Osteoblast (primary cell): ENCODE measurements around the gene RASSF5. TPM values are rescaled to one million over a fixed set of nuclear protein-coding genes. Genes with fewer than 3 reads are reported as not detected.

ENCODE experiments used
- DNase-seq: peaks from one replicate; pipeline ENCODE4 v3.0.0; 2011; ENCODE audit warnings: low spot score, mixed read lengths; ENCODE audit not compliant: insufficient read length; ENCODE audit errors: missing footprints
- H2AFZ ChIP-seq: 2 replicates; pipeline ENCODE4 v1.6.0; 2011; ENCODE audit warnings: mild to moderate bottlenecking, low read length
- H3K27ac ChIP-seq: 2 replicates; pipeline ENCODE4 v1.5.1; 2011; ENCODE audit warnings: mild to moderate bottlenecking, low read depth, low read length, moderate library complexity
- H3K27me3 ChIP-seq: 2 replicates; pipeline ENCODE4 v1.6.0; 2012; ENCODE audit warnings: mild to moderate bottlenecking, control low read depth, inconsistent platforms, low read length, moderate library complexity; ENCODE audit not compliant: insufficient read depth
- H3K36me3 ChIP-seq: 2 replicates; pipeline ENCODE4 v1.5.1; 2011; ENCODE audit warnings: mild to moderate bottlenecking, low read length, control low read depth, moderate library complexity; ENCODE audit not compliant: insufficient read depth
- H3K4me1 ChIP-seq: 2 replicates; pipeline ENCODE4 v1.5.1; 2011; ENCODE audit warnings: mild to moderate bottlenecking, low read length, control low read depth, moderate library complexity; ENCODE audit not compliant: insufficient read depth
- H3K4me2 ChIP-seq: 2 replicates; pipeline ENCODE4 v1.6.0; 2011; ENCODE audit warnings: mild to moderate bottlenecking, low read length; ENCODE audit not compliant: insufficient read depth
- H3K4me3 ChIP-seq: fragments of 200-600 bp; sonication (generic); 3 replicates; pipeline ENCODE4 v1.5.1; 2012; ENCODE audit warnings: mild to moderate bottlenecking, low read length, inconsistent platforms; ENCODE audit not compliant: insufficient read depth
- H3K79me2 ChIP-seq: 2 replicates; pipeline ENCODE4 v1.6.0; 2012; ENCODE audit warnings: mild to moderate bottlenecking, low read length, control low read depth, inconsistent platforms; ENCODE audit not compliant: insufficient read depth
- H3K9me3 ChIP-seq: 2 replicates; pipeline ENCODE4 v1.5.1; 2011; ENCODE audit warnings: low read depth, low read length, control low read depth
- H4K20me1 ChIP-seq: 2 replicates; pipeline ENCODE4 v1.6.0; 2012; ENCODE audit warnings: mild to moderate bottlenecking, low read length, control low read depth; ENCODE audit not compliant: insufficient read depth
- total RNA-seq: library from RNA; depleted of rRNA; stranded (reverse); fragments of >200 nt; gene quantifications from 2 replicates; pipeline ENCODE4 v1.2.3, GENCODE V29; 2012
- TF ChIP-seq, protein P1 (sequence below): IDR thresholded peaks from 2 replicates; pipeline ENCODE4 v1.5.1; 2011; ENCODE audit warnings: mild to moderate bottlenecking, low read depth, low read length, moderate library complexity; ENCODE audit errors: extremely low read depth

Gene RASSF5
- total RNA-seq, 1 donor, result 0.72 TPM

DNA sequence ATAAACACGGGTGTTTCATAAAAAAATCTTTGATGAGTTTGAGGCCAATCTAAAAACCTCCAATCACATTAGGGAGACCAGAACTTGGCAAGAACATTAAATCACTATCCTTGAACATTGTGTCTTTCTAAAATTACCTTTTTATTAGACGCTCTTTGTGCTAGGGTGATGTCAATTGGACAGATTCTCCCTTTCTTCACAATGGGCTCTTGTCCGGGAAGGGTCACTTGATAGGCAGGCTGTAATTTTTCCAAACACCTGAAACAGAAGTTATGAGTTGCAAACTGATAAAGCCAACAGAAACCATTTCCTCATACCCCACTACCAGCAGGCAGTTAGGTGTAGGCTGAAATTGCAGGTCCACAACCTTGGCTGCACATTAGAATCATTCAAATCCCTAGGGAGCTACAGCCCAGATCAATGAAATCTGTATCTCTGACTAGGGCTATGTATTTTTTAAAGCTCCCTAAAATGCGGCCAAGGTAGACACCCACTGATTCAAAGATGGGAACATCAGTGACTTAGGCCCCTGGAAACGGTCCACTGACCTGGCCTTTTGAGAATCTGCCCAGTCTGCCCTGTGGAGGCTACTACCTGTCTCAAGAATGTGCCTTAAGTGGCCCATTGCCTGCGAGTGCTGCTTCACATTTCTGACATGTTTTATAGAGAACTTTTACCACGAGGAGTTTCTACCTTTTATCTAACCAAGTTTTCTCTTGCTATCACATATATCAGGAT, 88.4 kb downstream of the RASSF5 start:
- TF ChIP-seq, protein P1, sequence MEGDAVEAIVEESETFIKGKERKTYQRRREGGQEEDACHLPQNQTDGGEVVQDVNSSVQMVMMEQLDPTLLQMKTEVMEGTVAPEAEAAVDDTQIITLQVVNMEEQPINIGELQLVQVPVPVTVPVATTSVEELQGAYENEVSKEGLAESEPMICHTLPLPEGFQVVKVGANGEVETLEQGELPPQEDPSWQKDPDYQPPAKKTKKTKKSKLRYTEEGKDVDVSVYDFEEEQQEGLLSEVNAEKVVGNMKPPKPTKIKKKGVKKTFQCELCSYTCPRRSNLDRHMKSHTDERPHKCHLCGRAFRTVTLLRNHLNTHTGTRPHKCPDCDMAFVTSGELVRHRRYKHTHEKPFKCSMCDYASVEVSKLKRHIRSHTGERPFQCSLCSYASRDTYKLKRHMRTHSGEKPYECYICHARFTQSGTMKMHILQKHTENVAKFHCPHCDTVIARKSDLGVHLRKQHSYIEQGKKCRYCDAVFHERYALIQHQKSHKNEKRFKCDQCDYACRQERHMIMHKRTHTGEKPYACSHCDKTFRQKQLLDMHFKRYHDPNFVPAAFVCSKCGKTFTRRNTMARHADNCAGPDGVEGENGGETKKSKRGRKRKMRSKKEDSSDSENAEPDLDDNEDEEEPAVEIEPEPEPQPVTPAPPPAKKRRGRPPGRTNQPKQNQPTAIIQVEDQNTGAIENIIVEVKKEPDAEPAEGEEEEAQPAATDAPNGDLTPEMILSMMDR, result no peak
- H3K27ac ChIP-seq, result no peak overlapping the region

DNA sequence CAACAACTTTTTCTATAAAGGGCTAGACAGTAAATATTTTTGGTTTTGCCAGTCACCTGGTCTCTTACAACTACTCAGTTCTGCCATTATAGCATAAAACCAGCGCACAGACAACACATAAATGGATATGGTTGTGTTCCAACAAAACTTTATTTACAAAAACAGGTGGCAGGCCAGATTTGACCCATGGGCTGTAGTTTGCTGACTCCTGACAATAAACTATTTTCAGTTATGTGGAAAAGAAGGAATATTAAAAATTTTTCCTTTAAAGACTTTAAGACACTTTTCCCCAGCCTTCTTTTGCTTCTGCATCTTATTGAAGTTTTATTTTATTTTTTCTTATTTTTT, 89.0 kb downstream of the RASSF5 start:
- Histone ChIP-seq H3K9me3 (no peaks in the 10 kb centered on the region), H2AFZ (no peak overlapping the region), H3K27me3 (no peaks in the 10 kb centered on the region), H3K27ac (no peak overlapping the region), H3K79me2 (no peaks in the 10 kb centered on the region), H3K4me1 (peaks cover 5% of the 10 kb centered on the region), H3K36me3 (peaks cover 58% of the 10 kb centered on the region), H3K4me2 (no peak overlapping the region), H3K4me3 (no peak overlapping the region), H4K20me1 (no peaks in the 10 kb centered on the region)
- TF ChIP-seq, protein P1, result no peak
- DNase-seq, result no peak

More for the DNA sequence above, 88.4 kb downstream of the RASSF5 start:
- Histone ChIP-seq H3K9me3 (no peaks in the 10 kb centered on the region), H4K20me1 (no peaks in the 10 kb centered on the region), H3K4me3 (no peak overlapping the region), H3K36me3 (peaks cover 64% of the 10 kb centered on the region), H2AFZ (no peak overlapping the region), H3K4me1 (peaks cover 11% of the 10 kb centered on the region), H3K4me2 (no peak overlapping the region), H3K27me3 (no peaks in the 10 kb centered on the region), H3K79me2 (no peaks in the 10 kb centered on the region)
- no peak for DNase-seq

DNA sequence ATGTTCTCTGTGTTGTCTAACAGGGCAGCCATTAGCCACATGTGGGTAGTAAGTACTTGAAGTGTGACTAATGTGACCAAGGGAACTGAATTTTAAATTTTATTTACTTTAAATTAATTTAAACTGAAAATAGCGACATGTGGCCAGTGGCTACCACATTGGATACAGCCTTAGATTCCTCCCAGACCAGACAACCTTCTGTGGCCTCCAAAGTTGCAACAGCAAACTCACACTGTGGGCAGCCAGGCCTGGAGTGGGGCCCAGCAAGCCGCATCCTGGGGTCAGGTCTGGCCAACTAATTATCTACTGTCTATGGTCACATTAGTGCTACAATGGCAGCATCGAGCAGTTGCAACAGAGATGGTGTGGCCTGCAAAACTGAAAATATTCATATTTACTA, 93.2 kb downstream of the RASSF5 start:
- Histone ChIP-seq H3K4me3 (no peak overlapping the region), H3K4me1 (peaks cover 4% of the 10 kb centered on the region), H3K4me2 (no peak overlapping the region), H3K79me2 (no peaks in the 10 kb centered on the region), H3K36me3 (peaks cover 71% of the 10 kb centered on the region), H4K20me1 (no peaks in the 10 kb centered on the region), H2AFZ (no peak overlapping the region), H3K27ac (no peak overlapping the region), H3K27me3 (no peaks in the 10 kb centered on the region), H3K9me3 (no peaks in the 10 kb centered on the region)
- TF ChIP-seq, protein P1, result no peak
- no peak for DNase-seq

DNA sequence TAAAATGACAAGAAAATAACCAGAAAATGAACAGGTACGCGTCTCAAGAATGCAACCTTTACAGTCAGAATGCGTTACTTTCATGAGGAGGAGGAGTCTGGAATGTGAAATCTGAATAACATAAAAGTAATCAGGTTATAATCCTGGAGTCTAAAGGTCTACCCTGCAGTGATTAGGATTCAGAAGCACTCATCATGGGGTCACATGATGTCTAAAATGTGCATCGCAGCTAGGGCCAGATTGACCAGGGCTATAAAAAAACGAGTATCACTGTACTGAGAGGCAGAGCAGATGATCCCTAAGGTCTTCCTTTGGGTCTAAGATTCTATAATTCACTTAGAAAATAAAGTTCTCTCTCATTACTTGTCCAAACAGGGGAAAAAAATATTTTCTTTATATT, 97.5 kb downstream of the RASSF5 start:
- Histone ChIP-seq H3K36me3 (peaks cover 59% of the 10 kb centered on the region), H3K27ac (no peak overlapping the region), H3K4me2 (no peak overlapping the region), H4K20me1 (no peaks in the 10 kb centered on the region), H3K9me3 (no peaks in the 10 kb centered on the region), H2AFZ (no peak overlapping the region), H3K4me1 (peaks cover 4% of the 10 kb centered on the region), H3K4me3 (no peak overlapping the region), H3K79me2 (no peaks in the 10 kb centered on the region), H3K27me3 (no peaks in the 10 kb centered on the region)
- no peak for DNase-seq
- TF ChIP-seq, protein P1, result no peak
